ENCODE results near the gene PARD3.

Gene PARD3

GRCh38 chr10:34109495-34109894 lies 705.6 kb downstream of the PARD3 start:
- DNase-seq = no peak

- DNase-seq = no peak
Observed at GRCh38 chr10:34107626-34108516, 707.2 kb downstream of the PARD3 start.

GRCh38 chr10:34106356-34106885 lies 708.7 kb downstream of the PARD3 start:
- no peak for DNase-seq

GRCh38 chr10:34104829-34105572 lies 710.1 kb downstream of the PARD3 start:
- DNase-seq = no peak

GRCh38 chr10:34102893-34103506 lies 712.1 kb downstream of the PARD3 start:
- no peak for DNase-seq

DNA sequence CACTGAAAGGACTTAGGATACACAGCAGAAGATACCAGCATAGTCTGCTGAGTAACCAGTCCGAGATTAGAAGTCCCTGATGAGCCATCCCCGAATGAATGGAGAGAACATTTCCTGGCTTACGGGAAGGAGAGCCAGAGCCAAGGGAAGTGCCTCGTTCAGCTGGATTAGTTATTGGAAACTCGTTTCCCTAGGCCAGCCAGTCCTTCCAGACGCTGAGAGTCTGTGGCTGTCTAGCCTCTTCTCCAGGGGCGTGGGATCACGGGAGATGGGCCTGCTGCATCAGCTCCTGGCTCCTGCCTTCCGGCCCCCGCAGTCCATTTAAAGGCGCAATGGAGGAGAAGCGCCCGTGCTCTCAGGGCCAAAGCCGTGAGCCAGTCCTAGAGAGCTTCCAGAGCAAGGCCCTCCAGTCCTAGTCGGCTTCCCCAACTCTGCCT lies 712.8 kb downstream of the PARD3 start:
- DNase-seq = no peak

- DNase-seq = no peak
Observed at GRCh38 chr10:34101001-34101400, 714.1 kb downstream of the PARD3 start.

- no peak for DNase-seq
Observed at GRCh38 chr10:34098821-34099567, 716.1 kb downstream of the PARD3 start.

- DNase-seq = no peak
Observed at GRCh38 chr10:34097682-34098081, 717.4 kb downstream of the PARD3 start.

DNA sequence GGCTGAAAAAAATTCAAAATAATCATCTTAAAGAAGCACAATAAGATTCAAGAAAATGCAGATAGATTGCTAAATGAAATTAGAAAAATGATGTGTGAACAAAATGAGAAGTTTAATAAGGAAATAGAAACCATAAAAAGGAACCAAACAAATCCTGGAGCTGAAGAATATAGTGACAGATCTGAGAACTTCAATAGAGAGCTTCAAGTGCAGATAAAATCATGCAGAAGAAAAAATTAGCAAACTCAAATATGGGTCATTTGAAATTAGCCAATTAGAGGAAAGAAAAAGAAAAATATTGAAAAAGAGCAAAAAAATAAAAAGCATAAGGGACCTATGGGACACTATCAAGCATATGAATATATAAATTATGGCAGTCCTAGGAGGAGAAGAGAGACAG lies 720.1 kb downstream of the PARD3 start:
- DNase-seq = no peak

DNA sequence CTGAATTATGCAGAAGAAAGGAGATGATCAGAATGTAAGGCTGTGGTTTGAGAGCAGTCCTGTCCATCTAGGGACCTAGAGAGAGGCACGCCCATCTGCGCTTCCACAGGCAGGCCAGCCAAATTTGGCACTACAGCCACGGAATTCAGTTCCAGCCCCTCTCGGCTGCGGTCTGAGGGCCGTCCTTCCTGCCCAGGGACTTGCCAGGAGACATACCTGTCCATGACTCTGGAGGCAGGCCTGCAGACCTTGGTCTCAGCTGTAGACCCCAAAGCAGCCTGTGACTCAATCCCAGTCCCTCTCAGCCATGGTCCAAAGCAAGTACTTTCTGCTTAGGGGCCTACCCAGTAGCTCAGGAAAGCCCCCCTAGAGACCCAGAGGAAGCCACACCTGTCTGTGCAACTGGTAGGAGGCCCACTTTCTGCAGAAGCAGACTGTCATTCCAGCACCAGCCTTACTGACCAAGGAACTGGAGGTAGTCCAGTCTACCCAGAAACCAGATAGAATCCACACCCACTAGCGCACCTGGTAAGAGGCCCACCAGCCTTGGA lies 720.9 kb downstream of the PARD3 start:
- DNase-seq = no peak

- no peak for DNase-seq
Observed at GRCh38 chr10:34092891-34093290, 722.2 kb downstream of the PARD3 start.

- DNase-seq = no peak
Observed at GRCh38 chr10:34091635-34092195, 723.4 kb downstream of the PARD3 start.

DNA sequence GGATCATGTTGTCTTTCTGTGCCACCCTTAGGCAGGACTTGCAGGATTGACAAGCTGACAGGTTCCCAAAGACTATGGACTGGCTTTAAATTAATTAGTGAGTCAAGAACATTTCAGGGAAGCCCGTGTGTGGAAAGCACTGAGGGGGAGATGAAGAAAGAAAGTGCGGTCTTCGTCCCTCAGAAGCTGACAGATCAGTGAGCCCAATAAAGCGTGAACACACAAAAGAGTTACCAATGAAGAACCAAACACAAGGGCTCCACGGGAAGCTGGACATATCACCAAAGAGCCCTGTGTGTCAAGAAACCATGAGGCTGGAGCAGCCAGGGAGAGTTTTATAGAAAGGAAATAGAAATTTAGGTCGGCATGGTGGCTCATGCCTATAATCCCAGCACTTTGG lies 725.8 kb downstream of the PARD3 start:
- no peak for DNase-seq

DNA sequence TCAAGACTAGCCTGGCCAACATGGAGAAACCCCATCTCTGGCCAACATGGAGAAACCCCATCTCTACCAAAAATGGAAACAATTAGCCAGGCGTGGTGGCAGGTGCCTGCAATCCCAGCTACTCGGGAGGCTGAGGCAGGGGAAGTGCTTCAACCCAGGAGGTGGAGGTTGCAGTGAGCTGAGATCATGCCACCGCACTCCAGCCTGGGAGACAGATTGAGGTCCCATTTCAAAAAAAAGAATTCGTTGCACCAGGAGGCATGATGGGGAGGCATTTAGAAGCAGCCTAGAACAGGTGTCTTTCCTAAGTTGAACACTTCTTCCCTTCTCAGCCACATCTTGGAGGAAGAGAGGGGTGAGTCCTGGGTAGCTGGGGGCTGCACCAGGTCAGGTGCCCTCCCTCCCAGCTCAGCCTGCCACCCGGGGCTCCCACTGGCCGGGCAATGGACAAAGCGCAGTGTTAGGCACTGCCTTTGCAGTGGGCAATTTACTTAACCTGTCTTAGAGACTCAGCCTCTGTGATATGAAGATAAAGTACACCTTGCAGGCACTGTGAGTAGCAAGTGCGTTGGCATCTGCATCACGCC lies 726.8 kb downstream of the PARD3 start:
- DNase-seq = no peak

DNA sequence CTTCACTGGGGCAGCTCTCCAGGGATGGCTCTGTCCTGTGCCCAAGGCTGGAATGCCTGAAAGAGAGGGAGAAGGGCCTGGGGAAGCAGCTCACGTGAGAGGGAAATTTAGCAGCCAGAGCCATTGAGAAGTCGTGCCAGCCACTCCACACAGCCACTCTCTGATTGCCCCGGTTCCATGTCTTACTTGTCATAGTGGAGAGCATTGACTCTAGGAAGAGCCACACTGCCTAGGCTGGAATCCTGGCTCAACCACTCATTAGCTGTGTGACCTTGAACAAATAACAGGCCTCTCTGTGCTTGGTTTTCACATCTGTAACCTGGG lies 728.0 kb downstream of the PARD3 start:
- DNase-seq = no peak

GRCh38 chr10:34083567-34083966 lies 731.5 kb downstream of the PARD3 start:
- no peak for DNase-seq

DNA sequence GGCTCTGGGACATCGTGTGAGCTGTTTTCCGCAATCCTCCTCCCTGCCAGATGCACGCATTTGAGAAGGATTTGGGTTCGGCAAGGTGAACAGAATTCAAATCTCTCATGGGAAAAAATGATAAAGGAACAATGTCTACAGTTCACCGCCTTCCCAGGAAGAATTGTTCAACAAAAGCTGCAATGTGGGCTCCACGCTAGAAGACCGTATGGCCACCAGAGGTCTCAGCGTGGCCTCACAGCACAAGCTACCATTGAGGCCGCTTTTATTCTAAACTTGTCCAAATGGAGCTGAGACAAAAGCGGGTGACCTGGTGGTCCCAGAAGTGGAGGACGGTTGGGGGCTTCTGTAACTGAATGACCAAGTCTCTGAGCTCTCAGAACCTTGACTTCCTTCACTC lies 733.1 kb downstream of the PARD3 start:
- DNase-seq = no peak

DNA sequence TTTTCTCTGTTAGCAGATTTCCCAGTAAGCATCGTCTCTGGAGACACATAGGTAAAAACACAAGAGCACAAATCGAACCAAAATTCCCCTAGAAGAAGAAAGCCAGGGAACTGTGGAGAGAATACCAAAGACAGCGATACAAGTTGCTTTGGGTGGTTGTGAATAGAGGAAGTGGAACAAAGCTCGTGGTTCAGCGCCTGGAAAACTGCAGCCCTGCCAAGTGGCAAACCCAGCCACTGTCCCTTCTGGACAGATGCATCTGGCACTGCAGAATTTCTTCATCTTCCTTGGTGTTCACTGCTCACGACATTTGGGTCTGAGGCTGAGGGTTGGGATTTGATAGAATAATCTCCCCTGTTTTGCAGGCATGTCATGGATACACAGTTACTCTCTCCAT lies 733.8 kb downstream of the PARD3 start:
- DNase-seq = no peak

GRCh38 chr10:34080485-34081346 lies 734.4 kb downstream of the PARD3 start:
- no peak for DNase-seq
